ENCODE measurements around the gene SMURF1.

GRCh38 chr7:99112097-99112496 lies 31.8 kb downstream of the SMURF1 start:
- TF ChIP-seq EZH2 (IDR thresholded peaks at IDR 0.05; ENCODE audit: insufficient read depth, low read length) (no peak), CTCF (IDR thresholded peaks at IDR 0.05; ENCODE audit: insufficient read depth, low read depth, low read length) (no peak)
